Type B pancreatic cell (in vitro differentiated cells): Measurements from ENCODE around the gene C2orf69. TPM values are rescaled to one million over a fixed set of nuclear protein-coding genes. Genes with fewer than 3 reads are reported as not detected.

Source experiments
- DNase-seq: peaks from one replicate; pipeline ENCODE4 v3.0.0; 2021; ENCODE audit warnings: mixed read lengths; ENCODE audit not compliant: unreplicated experiment; ENCODE audit errors: extremely low spot score
- H3K27ac Mint-ChIP-seq: 2 replicates; pipeline ENCODE4 v1.8.0; 2021; ENCODE audit warnings: mild to moderate bottlenecking, mixed read lengths
- H3K27me3 Mint-ChIP-seq: 2 replicates; pipeline ENCODE4 v1.8.0; 2021; ENCODE audit warnings: mixed read lengths
- H3K36me3 Mint-ChIP-seq: 2 replicates; pipeline ENCODE4 v1.8.0; 2021; ENCODE audit warnings: mixed read lengths
- H3K4me1 Mint-ChIP-seq: one replicate; pipeline ENCODE4 v1.8.0; 2021; ENCODE audit warnings: mixed read lengths; ENCODE audit not compliant: unreplicated experiment
- H3K4me3 Mint-ChIP-seq: 2 replicates; pipeline ENCODE4 v1.8.0; 2021; ENCODE audit warnings: mild to moderate bottlenecking, mixed read lengths
- H3K9me3 Mint-ChIP-seq: 2 replicates; pipeline ENCODE4 v1.8.0; 2021; ENCODE audit warnings: mixed read lengths
- CTCF ChIP-seq: fragments of 200-600 bp; sonication (generic); conservative IDR thresholded peaks from 2 replicates; pipeline ENCODE4 v1.5.0; 2021; ENCODE audit warnings: antibody characterized with exemption, mild to moderate bottlenecking
- long read RNA-seq: library from polyadenylated mRNA; unstranded; transcript quantifications from one replicate; pipeline ENCODE4 v2.0.0, GENCODE V29; 2020
- total RNA-seq: library from RNA; stranded (reverse); gene quantifications from 2 replicates; pipeline ENCODE4 v1.2.1, GENCODE V29; 2021; ENCODE audit warnings: low replicate concordance

C2orf69 gene
- total RNA-seq = 9.9 and 14.5 TPM in 2 replicates
- long read RNA-seq, transcript C2orf69-201 (2 exons, 3,728 nt) = major isoform, 12 of 14 reads
- long read RNA-seq, partial matches to known transcripts = 0 of 14 reads
- long read RNA-seq, other reads (novel, unspliced or antisense) = 2 of 14 reads

GRCh38 chr2:199911052-199911876 lies at the start of gene C2orf69:
TSS of gene C2orf69 (plus strand) at chr2:199911293. CDS start at chr2:199911439, 146 bp downstream.
- peaks cover 21% of the 10 kb centered on the region for H3K4me1 Mint-ChIP-seq
- H3K4me3 Mint-ChIP-seq = peak within 1 kb of the TSS; percentile 98
- H3K9me3 Mint-ChIP-seq = peaks cover 2% of the 10 kb centered on the region
- no peaks in the 10 kb centered on the region for H3K27me3 Mint-ChIP-seq
- TF ChIP-seq CTCF = peak; percentile 32
- peak within 1 kb of the TSS; percentile 98 for H3K27ac Mint-ChIP-seq
- H3K36me3 Mint-ChIP-seq = peaks cover 13% of the 10 kb centered on the region
- DNase-seq = peak; percentile 97

- Mint-ChIP-seq H3K4me3 (no peak overlapping the region), H3K27ac (no peak overlapping the region), H3K9me3 (no peaks in the 10 kb centered on the region), H3K36me3 (no peaks in the 10 kb centered on the region), H3K4me1 (no peaks in the 10 kb centered on the region), H3K27me3 (peaks cover 26% of the 10 kb centered on the region)
- no peak for TF ChIP-seq CTCF
- no peak for DNase-seq
Measured at GRCh38 chr2:199862788-199863187, 48.3 kb upstream of the C2orf69 start.

- DNase-seq = no peak
- Mint-ChIP-seq H3K4me3 (no peak overlapping the region), H3K27me3 (peaks cover 27% of the 10 kb centered on the region), H3K27ac (no peak overlapping the region), H3K9me3 (no peaks in the 10 kb centered on the region), H3K4me1 (peaks cover 7% of the 10 kb centered on the region), H3K36me3 (no peaks in the 10 kb centered on the region)
- TF ChIP-seq CTCF = no peak
Measured at GRCh38 chr2:199865905-199866304, 45.2 kb upstream of the C2orf69 start.

- no peak overlapping the region for H3K4me3 Mint-ChIP-seq
- H3K36me3 Mint-ChIP-seq = no peaks in the 10 kb centered on the region
- H3K27me3 Mint-ChIP-seq = peaks cover 15% of the 10 kb centered on the region
- no peaks in the 10 kb centered on the region for H3K9me3 Mint-ChIP-seq
- peaks cover 7% of the 10 kb centered on the region for H3K4me1 Mint-ChIP-seq
- DNase-seq = no peak
- no peak for TF ChIP-seq CTCF
- H3K27ac Mint-ChIP-seq = no peak overlapping the region
Measured at GRCh38 chr2:199868431-199869226, 42.5 kb upstream of the C2orf69 start.

- H3K27me3 Mint-ChIP-seq = peaks cover 11% of the 10 kb centered on the region
- no peak overlapping the region for H3K27ac Mint-ChIP-seq
- TF ChIP-seq CTCF = no peak
- H3K4me1 Mint-ChIP-seq = peaks cover 7% of the 10 kb centered on the region
- H3K9me3 Mint-ChIP-seq = no peaks in the 10 kb centered on the region
- DNase-seq = no peak
- no peak overlapping the region for H3K4me3 Mint-ChIP-seq
- H3K36me3 Mint-ChIP-seq = no peaks in the 10 kb centered on the region
Measured at GRCh38 chr2:199869227-199869541, 41.9 kb upstream of the C2orf69 start.
